HCT116 (cell line): ENCODE measurements around the gene SFTPB. TPM values are rescaled to one million over a fixed set of nuclear protein-coding genes. Genes with fewer than 3 reads are reported as not detected.

Source experiments
- ATAC-seq: fragments of 200-7000 bp; cut with Tn5 transposase; 2 replicates; pipeline ENCODE4 v1.9.1; 2020; ENCODE audit warnings: mild to moderate bottlenecking, moderate library complexity
- BruUV-seq: library from RNA; stranded (reverse); fragments of 400-500 nt; replicated peaks from 2 replicates; lab custom pipeline; 2021; lab: Mats Ljungman, UMichigan
- CTCF ChIA-PET: fragments of 300-600 bp; sonication (Branson Sonifier 250); formaldehyde crosslinking; loops from one replicate; lab custom pipeline; 2021; ENCODE audit warnings: antibody characterized with exemption; lab: Charles Lee
- POLR2A ChIA-PET: fragments of 300-600, 350-600 bp; sonication (Branson Sonifier 250); formaldehyde crosslinking; loops from one replicate; lab custom pipeline; 2021; ENCODE audit warnings: antibody characterized with exemption; lab: Charles Lee
- RAD21 ChIA-PET, 2 experiments: fragments of 300-600 bp; sonication (Branson Sonifier 250); formaldehyde crosslinking; loops; one replicate each; lab custom pipeline; 2023; ENCODE audit warnings: low total read pairs in 2 of 2; ENCODE audit not compliant: uncharacterized antibody in 2 of 2, unreplicated experiment in 2 of 2, low non-redundant PET in 1 of 2; lab: Charles Lee
- DNase-seq: peaks from one replicate; pipeline ENCODE4 v3.0.0-alpha.2; 2010; ENCODE audit warnings: low read depth, low spot score
- H2AFZ ChIP-seq: fragments of 200-600 bp; shearing (Covaris generic), sonication (generic); 2 replicates; pipeline ENCODE4 v1.6.1; 2017; ENCODE audit warnings: low read depth, mixed run types, mixed read lengths, antibody characterized with exemption, low read length; ENCODE audit not compliant: poor library complexity, severe bottlenecking
- H3K27ac ChIP-seq: 2 replicates; pipeline ENCODE4 v1.5.1; 2012; ENCODE audit warnings: low read depth, low read length
- H3K27me3 ChIP-seq: fragments of 200-600 bp; sonication (generic); 2 replicates; pipeline ENCODE4 v1.6.1; 2016; ENCODE audit warnings: mixed run types, low read length, mixed read lengths; ENCODE audit not compliant: insufficient read depth
- H3K36me3 ChIP-seq, 2 experiments: fragments of 200-500 bp in 1 of 2; fragments of 200-600 bp in 1 of 2; sonication (Bioruptor generic) in 1 of 2; sonication (generic) in 1 of 2; 2 replicates each; pipeline versions ENCODE4 v1.5.1 to v1.6.1; 2014 to 2016; ENCODE audit warnings: low read length in 2 of 2, inconsistent platforms in 1 of 2, mixed read lengths in 1 of 2, mixed run types in 1 of 2; ENCODE audit not compliant: insufficient read depth in 2 of 2, control insufficient read depth in 1 of 2
- H3K4me1 ChIP-seq, 2 experiments: fragments of 200-600 bp in 1 of 2; sonication (generic) in 1 of 2; 2 replicates each; pipeline versions ENCODE4 v1.5.1 to v1.6.1; 2012 to 2017; ENCODE audit warnings: low read length in 2 of 2, inconsistent platforms in 1 of 2, mild to moderate bottlenecking in 1 of 2, mixed read lengths in 1 of 2, mixed run types in 1 of 2, moderate library complexity in 1 of 2; ENCODE audit not compliant: insufficient read depth in 2 of 2, control insufficient read depth in 1 of 2
- H3K4me2 ChIP-seq: fragments of 200-600 bp; sonication (generic); 2 replicates; pipeline ENCODE4 v1.6.1; 2017; ENCODE audit warnings: mixed run types, low read length, mixed read lengths
- H3K4me3 ChIP-seq, 2 experiments: fragments of 200-600 bp in 1 of 2; sonication (generic) in 1 of 2; replicated peaks in 1 of 2; 2 replicates each; pipeline ENCODE4 v1.5.1; 2011 to 2016; ENCODE audit warnings: low read length in 2 of 2, control low read depth in 1 of 2, low read depth in 1 of 2, mild to moderate bottlenecking in 1 of 2, mixed read lengths in 1 of 2, mixed run types in 1 of 2
- H3K79me2 ChIP-seq: fragments of 200-600 bp; sonication (generic); 2 replicates; pipeline ENCODE4 v1.6.1; 2017; ENCODE audit warnings: mild to moderate bottlenecking, mixed run types, low read length, moderate library complexity, mixed read lengths; ENCODE audit not compliant: insufficient read depth
- H3K9ac ChIP-seq: fragments of 200-600 bp; sonication (generic); 2 replicates; pipeline ENCODE4 v1.6.1; 2016; ENCODE audit warnings: low read length, mixed read lengths
- H3K9me2 ChIP-seq: fragments of 200-600 bp; sonication (generic), shearing (Covaris generic); 2 replicates; pipeline ENCODE4 v1.6.1; 2017; ENCODE audit warnings: mixed run types, mild to moderate bottlenecking, moderate library complexity; ENCODE audit not compliant: insufficient read depth
- H3K9me3 ChIP-seq, 2 experiments: fragments of 200-500 bp in 1 of 2; fragments of 200-600 bp in 1 of 2; sonication (Bioruptor generic) in 1 of 2; sonication (generic) in 1 of 2; 2 replicates each; pipeline ENCODE4 v1.6.1; 2014 to 2017; ENCODE audit warnings: low read length in 2 of 2, mixed read lengths in 2 of 2, inconsistent platforms in 1 of 2, low read depth in 1 of 2, mild to moderate bottlenecking in 1 of 2, mixed run types in 1 of 2, moderate library complexity in 1 of 2; ENCODE audit not compliant: control insufficient read depth in 1 of 2, insufficient read depth in 1 of 2
- H4K20me1 ChIP-seq: fragments of 200-600 bp; sonication (generic), shearing (Covaris generic); 2 replicates; pipeline ENCODE4 v1.6.1; 2017; ENCODE audit warnings: mixed run types, mild to moderate bottlenecking, moderate library complexity; ENCODE audit not compliant: insufficient read depth
- CBX3 ChIP-seq: IDR thresholded peaks from 2 replicates; pipeline ENCODE4 v1.6.1; 2012; ENCODE audit warnings: low read depth
- EZH2phosphoT487 ChIP-seq: fragments of 200-600 bp; IDR thresholded peaks from 2 replicates; pipeline ENCODE4 v1.6.1; 2018; ENCODE audit warnings: antibody characterized with exemption, borderline replicate concordance
- ZBTB33 ChIP-seq: IDR thresholded peaks from 2 replicates; pipeline ENCODE4 v1.6.1; 2011; ENCODE audit warnings: mild to moderate bottlenecking, low read length, moderate library complexity; ENCODE audit not compliant: insufficient replicate concordance; ENCODE audit errors: extremely low read depth
- ZFX ChIP-seq: fragments of 450-650 bp; IDR thresholded peaks from 2 replicates; pipeline ENCODE4 v1.6.1; 2017
- ZNF274 ChIP-seq: fragments of 200-500 bp; sonication (Bioruptor generic); IDR thresholded peaks from 2 replicates; pipeline ENCODE4 v1.6.1; 2014; ENCODE audit warnings: mild to moderate bottlenecking, low read depth, low read length, inconsistent platforms
- intact Hi-C: fragments of 100-400 bp; cut with micrococcal nuclease; formaldehyde crosslinking; loops from 2 replicates; pipeline ENCODE4 v1.10.0; 2022
- total RNA-seq: library from RNA; stranded (reverse); gene quantifications from one replicate; pipeline ENCODE4 v1.2.1, GENCODE V29; 2021; ENCODE audit not compliant: unreplicated experiment

SFTPB gene
- total RNA-seq, 1 experiment from 2014 or later, result 13.3 TPM

- H3K27me3 ChIP-seq, result no peaks in the 10 kb centered on the region
Observed at GRCh38 chr2:85666016-85666415, 2.0 kb downstream of the SFTPB start.

More at GRCh38 chr2:85666016-85666415, 2.0 kb downstream of the SFTPB start:
- RAD21 ChIA-PET, result interaction anchor here in 1 of 2 experiments (0.7 kb wide), 1 partner anchor 17 kb away, joined by 3 read pairs; no protein-coding TSS in a partner anchor
- intact Hi-C loops, result no loop called here
- no peak overlapping the region for H3K27ac ChIP-seq
- CTCF ChIA-PET, result interaction anchor here (1.2 kb wide), 1 partner anchor 29 kb away, joined by 3 read pairs; no protein-coding TSS in a partner anchor
- TF ChIP-seq ZFX (no peak), CBX3 (no peak), ZBTB33 (no peak), ZNF274 (no peak), EZH2phosphoT487 (no peak)
- no peak for DNase-seq
- peaks cover 0 to 15% of the 10 kb centered on the region in 2 experiments; a peak in 2 of 4 replicates for H3K4me1 ChIP-seq
- no peak overlapping the region for H3K4me2 ChIP-seq
- no peak overlapping the region for H3K4me3 ChIP-seq
- no peaks in the 10 kb centered on the region for H3K79me2 ChIP-seq
- no peak overlapping the region for H2AFZ ChIP-seq
- H3K9me2 ChIP-seq, result no peaks in the 10 kb centered on the region
- POLR2A ChIA-PET, result no interaction called here
- ATAC-seq, result no peak
- no TSS peak for BruUV-seq
- no peaks in the 10 kb centered on the region for H3K36me3 ChIP-seq
- no peaks in the 10 kb centered on the region for H3K9me3 ChIP-seq
- no peaks in the 10 kb centered on the region for H4K20me1 ChIP-seq
- H3K9ac ChIP-seq, result no peak overlapping the region
